WTC11 (cell line): ENCODE results near the gene MX2. TPM values are rescaled to one million over a fixed set of nuclear protein-coding genes. Genes with fewer than 3 reads are reported as not detected.

Experiments used
- ATAC-seq: fragments of 200-7000 bp; cut with Tn5 transposase; 2 replicates; pipeline ENCODE4 v1.10.0; 2021; ENCODE audit warnings: mild to moderate bottlenecking, moderate library complexity
- CTCF ChIA-PET: fragments of 300-600 bp; sonication (Branson Sonifier 250); formaldehyde crosslinking; loops from one replicate; lab custom pipeline; 2021; ENCODE audit warnings: antibody characterized with exemption; lab: Charles Lee
- POLR2A ChIA-PET: fragments of 350-600 bp; sonication (Branson Sonifier 250); formaldehyde crosslinking; loops from one replicate; lab custom pipeline; 2021; ENCODE audit warnings: antibody characterized with exemption; lab: Charles Lee
- DNase-seq: peaks from one replicate; pipeline ENCODE4 v3.0.0; 2021; ENCODE audit warnings: low spot score
- H3K27ac Mint-ChIP-seq: 2 replicates; pipeline ENCODE4 v1.8.0; 2021; ENCODE audit warnings: mixed read lengths
- H3K27me3 Mint-ChIP-seq: 2 replicates; pipeline ENCODE4 v1.8.0; 2021; ENCODE audit warnings: low read depth, mild to moderate bottlenecking, moderate library complexity, mixed read lengths
- H3K36me3 Mint-ChIP-seq: 2 replicates; pipeline ENCODE4 v1.8.0; 2021; ENCODE audit warnings: mixed read lengths
- H3K4me1 Mint-ChIP-seq: 2 replicates; pipeline ENCODE4 v1.8.0; 2022; ENCODE audit warnings: mixed read lengths
- H3K4me3 Mint-ChIP-seq: 2 replicates; pipeline ENCODE4 v1.8.0; 2021; ENCODE audit warnings: mild to moderate bottlenecking, moderate library complexity, mixed read lengths
- H3K9me3 Mint-ChIP-seq: 2 replicates; pipeline ENCODE4 v1.8.0; 2021; ENCODE audit warnings: mixed read lengths
- ATF1 ChIP-seq: sonication (generic); formaldehyde crosslinking; IDR thresholded peaks from 2 replicates; pipeline ENCODE4 v1.8.1; 2023; ENCODE audit warnings: mild to moderate bottlenecking, moderate library complexity, missing genetic modification reagents
- CREB1 ChIP-seq: sonication (generic); formaldehyde crosslinking; IDR thresholded peaks from 2 replicates; pipeline ENCODE4 v1.8.0; 2023; ENCODE audit warnings: mild to moderate bottlenecking, missing genetic modification reagents
- CREM ChIP-seq: sonication (generic); formaldehyde crosslinking; IDR thresholded peaks from 2 replicates; pipeline ENCODE4 v1.8.1; 2022; ENCODE audit warnings: mild to moderate bottlenecking, missing genetic modification reagents, moderate library complexity
- EMX1 ChIP-seq: fragments of 250-450 bp; sonication (Bioruptor Pico); IDR thresholded peaks from 2 replicates; pipeline ENCODE4 v1.8.0; 2021; ENCODE audit warnings: mild to moderate bottlenecking
- ESRRA ChIP-seq: sonication (generic); formaldehyde crosslinking; IDR thresholded peaks from 2 replicates; pipeline ENCODE4 v1.8.1; 2022; ENCODE audit warnings: mild to moderate bottlenecking, missing genetic modification reagents, borderline replicate concordance
- FOXP1 ChIP-seq: sonication (generic); formaldehyde crosslinking; IDR thresholded peaks from 2 replicates; pipeline ENCODE4 v1.8.0; 2022; ENCODE audit warnings: missing genetic modification reagents, mild to moderate bottlenecking, moderate library complexity, borderline replicate concordance
- GRHL2 ChIP-seq: fragments of 250-450 bp; sonication (Bioruptor Pico); IDR thresholded peaks from 2 replicates; pipeline ENCODE4 v1.8.0; 2022; ENCODE audit warnings: mild to moderate bottlenecking, moderate library complexity; ENCODE audit not compliant: insufficient replicate concordance, severe bottlenecking
- JAZF1 ChIP-seq: fragments of 250-450 bp; sonication (Bioruptor Pico); IDR thresholded peaks from 2 replicates; pipeline ENCODE4 v1.9.0; 2021; ENCODE audit warnings: moderate library complexity, mild to moderate bottlenecking, inconsistent platforms
- JUN ChIP-seq: sonication (generic); formaldehyde crosslinking; IDR thresholded peaks from 2 replicates; pipeline ENCODE4 v1.8.0; 2023; ENCODE audit warnings: mild to moderate bottlenecking, missing genetic modification reagents
- NFATC4 ChIP-seq: fragments of 250-450 bp; sonication (Bioruptor Pico); IDR thresholded peaks from 2 replicates; pipeline ENCODE4 v1.9.0; 2021; ENCODE audit warnings: mild to moderate bottlenecking
- NFYB ChIP-seq: sonication (generic); formaldehyde crosslinking; conservative IDR thresholded peaks from 2 replicates; pipeline ENCODE4 v1.8.0; 2022; ENCODE audit warnings: low read depth, missing genetic modification reagents
- NR1H2 ChIP-seq: sonication (generic); formaldehyde crosslinking; IDR thresholded peaks from 2 replicates; pipeline ENCODE4 v1.9.0; 2021; ENCODE audit warnings: mild to moderate bottlenecking, moderate library complexity, missing genetic modification reagents
- NR2C2 ChIP-seq: sonication (generic); formaldehyde crosslinking; IDR thresholded peaks from 2 replicates; pipeline ENCODE4 v1.8.0; 2022; ENCODE audit warnings: mild to moderate bottlenecking, missing genetic modification reagents
- NR3C1 ChIP-seq: sonication (generic); formaldehyde crosslinking; conservative IDR thresholded peaks from 2 replicates; pipeline ENCODE4 v1.8.1; 2023; ENCODE audit warnings: low read depth, mild to moderate bottlenecking, missing genetic modification reagents
- TCF7 ChIP-seq: sonication (generic); formaldehyde crosslinking; IDR thresholded peaks from 2 replicates; pipeline ENCODE4 v1.8.0; 2022; ENCODE audit warnings: mild to moderate bottlenecking, low read depth, missing genetic modification reagents, moderate library complexity
- ZNF263 ChIP-seq: sonication (generic); formaldehyde crosslinking; IDR thresholded peaks from 2 replicates; pipeline ENCODE4 v1.8.1; 2022; ENCODE audit warnings: low read depth, mild to moderate bottlenecking, moderate library complexity, missing genetic modification reagents
- ZNF671 ChIP-seq: fragments of 250-450 bp; sonication (Bioruptor Pico); IDR thresholded peaks from 2 replicates; pipeline ENCODE4 v1.8.0; 2021; ENCODE audit warnings: mild to moderate bottlenecking
- total RNA-seq: library from RNA; stranded (reverse); gene quantifications from 3 replicates; pipeline ENCODE4 v1.2.3, GENCODE V29; 2021
- TF ChIP-seq, protein P1 (sequence below): sonication (generic); formaldehyde crosslinking; IDR thresholded peaks from 2 replicates; pipeline ENCODE4 v1.8.0; 2023; ENCODE audit warnings: missing genetic modification reagents, mild to moderate bottlenecking, borderline replicate concordance
- TF ChIP-seq, protein P2 (sequence below): sonication (generic); formaldehyde crosslinking; IDR thresholded peaks from 2 replicates; pipeline ENCODE4 v1.8.1; 2023; ENCODE audit warnings: mild to moderate bottlenecking, missing genetic modification reagents
- TF ChIP-seq, protein P3 (sequence below): sonication (generic); formaldehyde crosslinking; IDR thresholded peaks from 2 replicates; pipeline ENCODE4 v1.8.1; 2023; ENCODE audit warnings: mild to moderate bottlenecking, missing genetic modification reagents, moderate library complexity
- TF ChIP-seq, protein P4 (sequence below): sonication (generic); formaldehyde crosslinking; IDR thresholded peaks from 2 replicates; pipeline ENCODE4 v1.8.0; 2022; ENCODE audit warnings: mild to moderate bottlenecking, missing genetic modification reagents
- TF ChIP-seq, protein P5 (sequence below): sonication (generic); formaldehyde crosslinking; IDR thresholded peaks from 2 replicates; pipeline ENCODE4 v1.8.0; 2022; ENCODE audit warnings: mild to moderate bottlenecking, missing genetic modification reagents
- TF ChIP-seq, protein P6 (sequence below): sonication (generic); formaldehyde crosslinking; IDR thresholded peaks from 2 replicates; pipeline ENCODE4 v1.8.0; 2022; ENCODE audit warnings: mild to moderate bottlenecking, missing genetic modification reagents
- TF ChIP-seq, protein P7 (sequence below): sonication (generic); formaldehyde crosslinking; IDR thresholded peaks from 2 replicates; pipeline ENCODE4 v1.8.1; 2022; ENCODE audit warnings: low read depth, missing genetic modification reagents, borderline replicate concordance
- TF ChIP-seq, protein P8 (sequence below): fragments of 250-450 bp; sonication (Bioruptor Pico); IDR thresholded peaks from 2 replicates; pipeline ENCODE4 v1.9.0; 2021; ENCODE audit warnings: mild to moderate bottlenecking

MX2 gene
- total RNA-seq, 1 experiment from 2014 or later = 2.6 TPM

DNA sequence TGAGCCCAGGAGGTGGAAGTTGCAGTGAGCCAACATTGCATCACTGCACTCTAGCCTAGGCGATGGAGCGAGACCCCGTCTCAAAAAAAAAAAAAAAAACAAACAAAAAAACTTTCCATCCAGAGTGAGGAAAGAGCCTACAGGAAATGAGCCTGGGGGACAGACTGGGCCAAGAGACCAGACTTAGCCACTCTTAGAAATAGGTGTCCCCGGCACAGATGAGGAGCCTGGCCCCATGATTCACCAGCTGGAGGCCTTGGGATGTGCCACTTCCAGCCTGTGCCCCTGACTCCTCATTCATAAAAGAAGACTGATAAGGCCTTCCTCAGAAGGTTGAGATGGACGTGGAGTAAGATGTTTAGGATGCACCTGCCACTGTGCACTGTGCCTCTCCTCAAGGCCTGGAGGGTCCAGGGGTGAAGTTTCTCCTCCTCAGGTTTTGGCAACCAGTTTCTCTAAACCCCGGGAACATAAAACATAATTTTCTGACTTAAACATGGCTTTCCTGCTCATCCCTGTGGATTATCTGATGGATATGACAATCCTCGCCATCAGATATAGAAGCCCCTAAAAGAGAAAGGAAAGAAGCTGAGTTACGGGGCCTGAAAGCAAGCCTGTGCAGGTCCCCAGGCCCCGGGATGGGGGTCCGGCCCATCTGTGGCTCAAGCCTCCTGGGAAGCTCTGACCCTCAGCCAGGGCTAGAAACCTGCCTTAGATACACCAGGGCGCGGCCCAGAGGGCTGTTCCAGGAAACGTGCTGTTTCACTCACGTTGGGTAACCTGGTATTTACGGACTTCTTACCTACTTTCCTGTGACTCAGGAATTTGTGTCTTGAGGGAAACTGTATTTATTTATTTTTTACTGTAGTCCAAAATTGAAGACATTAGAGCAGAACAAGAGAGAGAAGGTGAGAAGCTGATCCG, 90.2 kb downstream of the MX2 start:
- CTCF ChIA-PET = interaction anchor here (1.4 kb wide), 1 partner anchor 282 kb away, joined by 3 read pairs; no protein-coding TSS in a partner anchor

DNA sequence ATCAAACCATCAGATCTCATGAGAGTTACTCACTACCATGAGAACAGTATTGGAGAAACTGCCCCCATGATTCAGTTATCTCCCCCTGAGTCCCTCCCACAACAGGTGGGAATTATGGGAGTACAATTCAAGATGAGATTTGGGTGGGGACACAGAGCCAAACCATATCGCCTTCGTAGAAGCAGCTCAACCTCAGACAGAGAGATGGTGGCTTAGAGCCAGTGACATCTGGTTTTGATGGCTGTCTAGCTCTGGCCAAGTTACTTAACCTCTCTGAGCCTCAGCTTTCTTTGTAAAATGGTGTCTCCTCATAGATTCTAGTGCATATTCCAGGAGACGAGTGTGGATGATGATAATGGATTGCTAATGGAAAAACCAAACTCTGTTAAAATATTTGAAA, 91.4 kb downstream of the MX2 start:
- POLR2A ChIA-PET = interaction anchor here (0.6 to 1.5 kb wide), 2 partner anchors 84 to 502 kb away, joined by 3 read pairs; no protein-coding TSS in a partner anchor
- H3K4me1 Mint-ChIP-seq = peaks cover 22% of the 10 kb centered on the region
- no peak overlapping the region for H3K27ac Mint-ChIP-seq
- no peak for DNase-seq
- no peak for ATAC-seq
- CTCF ChIA-PET = interaction anchor here (1.1 to 1.4 kb wide), 2 partner anchors 170 to 283 kb away, joined by 3 to 4 read pairs; no protein-coding TSS in a partner anchor
- no peaks in the 10 kb centered on the region for H3K9me3 Mint-ChIP-seq
- H3K36me3 Mint-ChIP-seq = no peaks in the 10 kb centered on the region
- no peaks in the 10 kb centered on the region for H3K27me3 Mint-ChIP-seq
- H3K4me3 Mint-ChIP-seq = no peak overlapping the region
- TF ChIP-seq, protein P1, sequence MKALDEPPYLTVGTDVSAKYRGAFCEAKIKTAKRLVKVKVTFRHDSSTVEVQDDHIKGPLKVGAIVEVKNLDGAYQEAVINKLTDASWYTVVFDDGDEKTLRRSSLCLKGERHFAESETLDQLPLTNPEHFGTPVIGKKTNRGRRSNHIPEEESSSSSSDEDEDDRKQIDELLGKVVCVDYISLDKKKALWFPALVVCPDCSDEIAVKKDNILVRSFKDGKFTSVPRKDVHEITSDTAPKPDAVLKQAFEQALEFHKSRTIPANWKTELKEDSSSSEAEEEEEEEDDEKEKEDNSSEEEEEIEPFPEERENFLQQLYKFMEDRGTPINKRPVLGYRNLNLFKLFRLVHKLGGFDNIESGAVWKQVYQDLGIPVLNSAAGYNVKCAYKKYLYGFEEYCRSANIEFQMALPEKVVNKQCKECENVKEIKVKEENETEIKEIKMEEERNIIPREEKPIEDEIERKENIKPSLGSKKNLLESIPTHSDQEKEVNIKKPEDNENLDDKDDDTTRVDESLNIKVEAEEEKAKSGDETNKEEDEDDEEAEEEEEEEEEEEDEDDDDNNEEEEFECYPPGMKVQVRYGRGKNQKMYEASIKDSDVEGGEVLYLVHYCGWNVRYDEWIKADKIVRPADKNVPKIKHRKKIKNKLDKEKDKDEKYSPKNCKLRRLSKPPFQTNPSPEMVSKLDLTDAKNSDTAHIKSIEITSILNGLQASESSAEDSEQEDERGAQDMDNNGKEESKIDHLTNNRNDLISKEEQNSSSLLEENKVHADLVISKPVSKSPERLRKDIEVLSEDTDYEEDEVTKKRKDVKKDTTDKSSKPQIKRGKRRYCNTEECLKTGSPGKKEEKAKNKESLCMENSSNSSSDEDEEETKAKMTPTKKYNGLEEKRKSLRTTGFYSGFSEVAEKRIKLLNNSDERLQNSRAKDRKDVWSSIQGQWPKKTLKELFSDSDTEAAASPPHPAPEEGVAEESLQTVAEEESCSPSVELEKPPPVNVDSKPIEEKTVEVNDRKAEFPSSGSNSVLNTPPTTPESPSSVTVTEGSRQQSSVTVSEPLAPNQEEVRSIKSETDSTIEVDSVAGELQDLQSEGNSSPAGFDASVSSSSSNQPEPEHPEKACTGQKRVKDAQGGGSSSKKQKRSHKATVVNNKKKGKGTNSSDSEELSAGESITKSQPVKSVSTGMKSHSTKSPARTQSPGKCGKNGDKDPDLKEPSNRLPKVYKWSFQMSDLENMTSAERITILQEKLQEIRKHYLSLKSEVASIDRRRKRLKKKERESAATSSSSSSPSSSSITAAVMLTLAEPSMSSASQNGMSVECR = no peak
- TF ChIP-seq NR1H2 (no peak), JAZF1 (no peak), ESRRA (no peak), NR2C2 (CRISPR knock-in tag) (no peak), NFATC4 (CRISPR knock-in tag) (no peak)
- TF ChIP-seq, protein P2, sequence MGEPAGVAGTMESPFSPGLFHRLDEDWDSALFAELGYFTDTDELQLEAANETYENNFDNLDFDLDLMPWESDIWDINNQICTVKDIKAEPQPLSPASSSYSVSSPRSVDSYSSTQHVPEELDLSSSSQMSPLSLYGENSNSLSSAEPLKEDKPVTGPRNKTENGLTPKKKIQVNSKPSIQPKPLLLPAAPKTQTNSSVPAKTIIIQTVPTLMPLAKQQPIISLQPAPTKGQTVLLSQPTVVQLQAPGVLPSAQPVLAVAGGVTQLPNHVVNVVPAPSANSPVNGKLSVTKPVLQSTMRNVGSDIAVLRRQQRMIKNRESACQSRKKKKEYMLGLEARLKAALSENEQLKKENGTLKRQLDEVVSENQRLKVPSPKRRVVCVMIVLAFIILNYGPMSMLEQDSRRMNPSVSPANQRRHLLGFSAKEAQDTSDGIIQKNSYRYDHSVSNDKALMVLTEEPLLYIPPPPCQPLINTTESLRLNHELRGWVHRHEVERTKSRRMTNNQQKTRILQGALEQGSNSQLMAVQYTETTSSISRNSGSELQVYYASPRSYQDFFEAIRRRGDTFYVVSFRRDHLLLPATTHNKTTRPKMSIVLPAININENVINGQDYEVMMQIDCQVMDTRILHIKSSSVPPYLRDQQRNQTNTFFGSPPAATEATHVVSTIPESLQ (CRISPR knock-in tag) = no peak

More for the DNA sequence above, 90.2 kb downstream of the MX2 start:
- Mint-ChIP-seq H3K4me1 (peaks cover 22% of the 10 kb centered on the region), H3K27ac (no peak overlapping the region), H3K36me3 (no peaks in the 10 kb centered on the region), H3K4me3 (no peak overlapping the region), H3K9me3 (no peaks in the 10 kb centered on the region), H3K27me3 (no peaks in the 10 kb centered on the region; the same call in 1 of the 2 replicates)
- ATAC-seq (no peak), DNase-seq (no peak)
- TF ChIP-seq, protein P3, sequence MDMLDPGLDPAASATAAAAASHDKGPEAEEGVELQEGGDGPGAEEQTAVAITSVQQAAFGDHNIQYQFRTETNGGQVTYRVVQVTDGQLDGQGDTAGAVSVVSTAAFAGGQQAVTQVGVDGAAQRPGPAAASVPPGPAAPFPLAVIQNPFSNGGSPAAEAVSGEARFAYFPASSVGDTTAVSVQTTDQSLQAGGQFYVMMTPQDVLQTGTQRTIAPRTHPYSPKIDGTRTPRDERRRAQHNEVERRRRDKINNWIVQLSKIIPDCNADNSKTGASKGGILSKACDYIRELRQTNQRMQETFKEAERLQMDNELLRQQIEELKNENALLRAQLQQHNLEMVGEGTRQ = no peak
- TF ChIP-seq, protein P4, sequence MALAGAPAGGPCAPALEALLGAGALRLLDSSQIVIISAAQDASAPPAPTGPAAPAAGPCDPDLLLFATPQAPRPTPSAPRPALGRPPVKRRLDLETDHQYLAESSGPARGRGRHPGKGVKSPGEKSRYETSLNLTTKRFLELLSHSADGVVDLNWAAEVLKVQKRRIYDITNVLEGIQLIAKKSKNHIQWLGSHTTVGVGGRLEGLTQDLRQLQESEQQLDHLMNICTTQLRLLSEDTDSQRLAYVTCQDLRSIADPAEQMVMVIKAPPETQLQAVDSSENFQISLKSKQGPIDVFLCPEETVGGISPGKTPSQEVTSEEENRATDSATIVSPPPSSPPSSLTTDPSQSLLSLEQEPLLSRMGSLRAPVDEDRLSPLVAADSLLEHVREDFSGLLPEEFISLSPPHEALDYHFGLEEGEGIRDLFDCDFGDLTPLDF (CRISPR knock-in tag) = no peak
- TF ChIP-seq CREM (CRISPR knock-in tag) (no peak), CREB1 (no peak), TCF7 (CRISPR knock-in tag) (no peak), FOXP1 (CRISPR knock-in tag) (no peak), GRHL2 (CRISPR knock-in tag) (no peak), JUN (CRISPR knock-in tag) (no peak), ZNF671 (no peak), NR2C2 (CRISPR knock-in tag) (no peak), NFYB (CRISPR knock-in tag) (no peak), ATF1 (CRISPR knock-in tag) (no peak), ZNF263 (CRISPR knock-in tag) (no peak), EMX1 (no peak), NR3C1 (no peak)
- TF ChIP-seq, protein P5, sequence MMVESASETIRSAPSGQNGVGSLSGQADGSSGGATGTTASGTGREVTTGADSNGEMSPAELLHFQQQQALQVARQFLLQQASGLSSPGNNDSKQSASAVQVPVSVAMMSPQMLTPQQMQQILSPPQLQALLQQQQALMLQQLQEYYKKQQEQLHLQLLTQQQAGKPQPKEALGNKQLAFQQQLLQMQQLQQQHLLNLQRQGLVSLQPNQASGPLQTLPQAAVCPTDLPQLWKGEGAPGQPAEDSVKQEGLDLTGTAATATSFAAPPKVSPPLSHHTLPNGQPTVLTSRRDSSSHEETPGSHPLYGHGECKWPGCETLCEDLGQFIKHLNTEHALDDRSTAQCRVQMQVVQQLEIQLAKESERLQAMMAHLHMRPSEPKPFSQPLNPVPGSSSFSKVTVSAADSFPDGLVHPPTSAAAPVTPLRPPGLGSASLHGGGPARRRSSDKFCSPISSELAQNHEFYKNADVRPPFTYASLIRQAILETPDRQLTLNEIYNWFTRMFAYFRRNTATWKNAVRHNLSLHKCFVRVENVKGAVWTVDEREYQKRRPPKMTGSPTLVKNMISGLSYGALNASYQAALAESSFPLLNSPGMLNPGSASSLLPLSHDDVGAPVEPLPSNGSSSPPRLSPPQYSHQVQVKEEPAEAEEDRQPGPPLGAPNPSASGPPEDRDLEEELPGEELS = no peak
- TF ChIP-seq, protein P6, sequence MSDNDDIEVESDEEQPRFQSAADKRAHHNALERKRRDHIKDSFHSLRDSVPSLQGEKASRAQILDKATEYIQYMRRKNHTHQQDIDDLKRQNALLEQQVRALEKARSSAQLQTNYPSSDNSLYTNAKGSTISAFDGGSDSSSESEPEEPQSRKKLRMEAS = no peak
- TF ChIP-seq, protein P7, sequence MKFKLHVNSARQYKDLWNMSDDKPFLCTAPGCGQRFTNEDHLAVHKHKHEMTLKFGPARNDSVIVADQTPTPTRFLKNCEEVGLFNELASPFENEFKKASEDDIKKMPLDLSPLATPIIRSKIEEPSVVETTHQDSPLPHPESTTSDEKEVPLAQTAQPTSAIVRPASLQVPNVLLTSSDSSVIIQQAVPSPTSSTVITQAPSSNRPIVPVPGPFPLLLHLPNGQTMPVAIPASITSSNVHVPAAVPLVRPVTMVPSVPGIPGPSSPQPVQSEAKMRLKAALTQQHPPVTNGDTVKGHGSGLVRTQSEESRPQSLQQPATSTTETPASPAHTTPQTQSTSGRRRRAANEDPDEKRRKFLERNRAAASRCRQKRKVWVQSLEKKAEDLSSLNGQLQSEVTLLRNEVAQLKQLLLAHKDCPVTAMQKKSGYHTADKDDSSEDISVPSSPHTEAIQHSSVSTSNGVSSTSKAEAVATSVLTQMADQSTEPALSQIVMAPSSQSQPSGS (CRISPR knock-in tag) = no peak
- TF ChIP-seq, protein P8, sequence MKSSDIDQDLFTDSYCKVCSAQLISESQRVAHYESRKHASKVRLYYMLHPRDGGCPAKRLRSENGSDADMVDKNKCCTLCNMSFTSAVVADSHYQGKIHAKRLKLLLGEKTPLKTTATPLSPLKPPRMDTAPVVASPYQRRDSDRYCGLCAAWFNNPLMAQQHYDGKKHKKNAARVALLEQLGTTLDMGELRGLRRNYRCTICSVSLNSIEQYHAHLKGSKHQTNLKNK (CRISPR knock-in tag) = no peak
- POLR2A ChIA-PET = interaction anchor here (1.5 kb wide), 1 partner anchor 83 kb away, joined by 3 read pairs; no protein-coding TSS in a partner anchor
